SK-N-SH (cell line): ENCODE results near the gene CAPN3. TPM values are rescaled to one million over a fixed set of nuclear protein-coding genes. Genes with fewer than 3 reads are reported as not detected.

ENCODE experiments used
- CTCF ChIA-PET: fragments of 300-600, 350-600 bp; formaldehyde crosslinking; extraction: SDS; loops from one replicate; lab custom pipeline; 2021; lab: Yijun Ruan, JAX
- POLR2A ChIA-PET: fragments of 350-600 bp; sonication (Branson Sonifier 250); formaldehyde crosslinking; extraction: SDS; loops from one replicate; lab custom pipeline; 2020; ENCODE audit warnings: antibody characterized with exemption, inconsistent platforms; lab: Yijun Ruan, JAX
- DNase-seq: peaks from one replicate; pipeline ENCODE4 v3.0.0; 2012
- H2AFZ ChIP-seq: fragments of 200-600 bp; sonication (generic); 2 replicates; pipeline ENCODE4 v1.8.1; 2016; ENCODE audit warnings: antibody characterized with exemption, mild to moderate bottlenecking, low read depth
- H3F3A ChIP-seq: fragments of 200-600 bp; sonication (generic); replicated peaks from 2 replicates; pipeline ENCODE3; 2016; ENCODE audit warnings: antibody characterized with exemption, mild to moderate bottlenecking; ENCODE audit not compliant: insufficient read depth
- H3K27ac ChIP-seq, 2 experiments: fragments of 200-500 bp in 1 of 2; fragments of 200-600 bp in 1 of 2; sonication (Bioruptor generic) in 1 of 2; sonication (generic), shearing (Covaris generic) in 1 of 2; 2 replicates each; pipeline versions ENCODE4 v1.5.1 to v1.6.1; 2014 to 2016; ENCODE audit warnings: low read depth in 2 of 2, inconsistent platforms in 1 of 2, low read length in 1 of 2, mild to moderate bottlenecking in 1 of 2, mixed read lengths in 1 of 2
- H3K27me3 ChIP-seq: fragments of 200-600 bp; sonication (generic), shearing (Covaris generic); 2 replicates; pipeline ENCODE4 v1.6.1; 2016; ENCODE audit warnings: mixed run types; ENCODE audit not compliant: insufficient read depth
- H3K36me3 ChIP-seq, 2 experiments: fragments of 200-500 bp in 1 of 2; fragments of 200-600 bp in 1 of 2; sonication (Bioruptor generic) in 1 of 2; sonication (generic) in 1 of 2; replicated peaks in 1 of 2; 2 replicates each; pipeline versions ENCODE3 to v1.5.1; 2014 to 2016; ENCODE audit warnings: low read length in 1 of 2, mild to moderate bottlenecking in 1 of 2; ENCODE audit not compliant: insufficient read depth in 2 of 2, control insufficient read depth in 1 of 2
- H3K4me1 ChIP-seq, 2 experiments: fragments of 200-500 bp in 1 of 2; fragments of 200-600 bp in 1 of 2; sonication (Bioruptor generic) in 1 of 2; sonication (generic), shearing (Covaris generic) in 1 of 2; 2 replicates each; pipeline versions ENCODE4 v1.5.1 to v1.6.1; 2014 to 2016; ENCODE audit warnings: low read depth in 1 of 2, low read length in 1 of 2, mixed run types in 1 of 2; ENCODE audit not compliant: insufficient read depth in 2 of 2, control insufficient read depth in 1 of 2
- H3K4me2 ChIP-seq: fragments of 200-600 bp; sonication (generic), shearing (Covaris generic); 2 replicates; pipeline ENCODE4 v1.6.1; 2017; ENCODE audit warnings: mixed run types
- H3K4me3 ChIP-seq, 2 experiments: fragments of 200-500 bp in 1 of 2; fragments of 200-600 bp in 1 of 2; sonication (Bioruptor generic) in 1 of 2; sonication (generic), shearing (Covaris generic) in 1 of 2; 2 replicates each; pipeline versions ENCODE4 v1.5.1 to v1.8.1; 2014 to 2016; ENCODE audit warnings: low read depth in 2 of 2, inconsistent platforms in 1 of 2, low read length in 1 of 2, mild to moderate bottlenecking in 1 of 2, mixed read lengths in 1 of 2, moderate library complexity in 1 of 2
- H3K79me2 ChIP-seq: fragments of 200-600 bp; sonication (generic); 2 replicates; pipeline ENCODE4 v1.8.1; 2017; ENCODE audit warnings: mild to moderate bottlenecking; ENCODE audit not compliant: insufficient read depth
- H3K9ac ChIP-seq: fragments of 200-600 bp; sonication (generic); 2 replicates; pipeline ENCODE4 v1.6.1; 2017; ENCODE audit warnings: mixed run types
- H3K9me2 ChIP-seq: fragments of 200-600 bp; sonication (generic); 2 replicates; pipeline ENCODE4 v1.6.1; 2017; ENCODE audit warnings: mixed run types
- H3K9me3 ChIP-seq: fragments of 200-600 bp; sonication (generic); 2 replicates; pipeline ENCODE4 v1.6.1; 2017; ENCODE audit warnings: mixed run types, mild to moderate bottlenecking, moderate library complexity
- H4K20me1 ChIP-seq: fragments of 200-600 bp; sonication (generic); 2 replicates; pipeline ENCODE4 v1.6.1; 2017; ENCODE audit warnings: mild to moderate bottlenecking, mixed run types; ENCODE audit not compliant: insufficient read depth
- CHD2 ChIP-seq: fragments of 150-350 bp; IDR thresholded peaks from 2 replicates; pipeline ENCODE4 v1.6.1; 2018; ENCODE audit warnings: low read length; ENCODE audit not compliant: partially characterized antibody
- ELF1 ChIP-seq: IDR thresholded peaks from 2 replicates; pipeline ENCODE4 v1.4.0; 2012
- EZH2phosphoT487 ChIP-seq: fragments of 200-600 bp; sonication (generic); IDR thresholded peaks from 2 replicates; pipeline ENCODE4 v1.6.1; 2017; ENCODE audit warnings: low read depth, mixed run types, mild to moderate bottlenecking, antibody characterized with exemption, moderate library complexity, borderline replicate concordance
- FOXM1 ChIP-seq: IDR thresholded peaks from 2 replicates; pipeline ENCODE4 v1.4.0; 2012; ENCODE audit warnings: low read depth, mild to moderate bottlenecking
- GABPA ChIP-seq: IDR thresholded peaks from 2 replicates; pipeline ENCODE4 v1.4.0; 2012; ENCODE audit warnings: low read depth, mild to moderate bottlenecking
- JUND ChIP-seq: IDR thresholded peaks from 2 replicates; pipeline ENCODE4 v1.4.0; 2012
- MAX ChIP-seq: IDR thresholded peaks from 2 replicates; pipeline ENCODE4 v1.4.0; 2012; ENCODE audit warnings: low read depth
- MEF2A ChIP-seq: IDR thresholded peaks from 2 replicates; pipeline ENCODE4 v1.4.0; 2012; ENCODE audit warnings: low read depth, borderline replicate concordance
- MXI1 ChIP-seq: IDR thresholded peaks from 2 replicates; pipeline ENCODE4 v1.6.1; 2012; ENCODE audit warnings: mild to moderate bottlenecking, low read depth, low read length, improper control_type of control experiment
- NFIC ChIP-seq: IDR thresholded peaks from 2 replicates; pipeline ENCODE4 v1.4.0; 2012; ENCODE audit warnings: borderline replicate concordance
- PBX3 ChIP-seq: IDR thresholded peaks from 2 replicates; pipeline ENCODE4; 2012
- RAD21 ChIP-seq: IDR thresholded peaks from 2 replicates; pipeline ENCODE4 v1.6.1; 2012; ENCODE audit warnings: mild to moderate bottlenecking, low read length
- RCOR1 ChIP-seq: fragments of 150-350 bp; IDR thresholded peaks from 2 replicates; pipeline ENCODE4 v1.6.1; 2017; ENCODE audit warnings: antibody characterized with exemption, low read length
- RFX5 ChIP-seq: IDR thresholded peaks from 2 replicates; pipeline ENCODE4 v1.6.1; 2012; ENCODE audit warnings: mild to moderate bottlenecking, improper control_type of control experiment, low read length
- SIN3A ChIP-seq: IDR thresholded peaks from 2 replicates; pipeline ENCODE4 v1.6.1; 2012; ENCODE audit warnings: low read depth, mild to moderate bottlenecking, low read length, moderate library complexity, borderline replicate concordance
- SMC3 ChIP-seq: IDR thresholded peaks from 2 replicates; pipeline ENCODE4 v1.6.1; 2012; ENCODE audit warnings: low read depth, low read length, improper control_type of control experiment
- TCF12 ChIP-seq: IDR thresholded peaks from 2 replicates; pipeline ENCODE4 v1.4.0; 2012
- TEAD4 ChIP-seq: IDR thresholded peaks from 2 replicates; pipeline ENCODE4 v1.4.0; 2012; ENCODE audit warnings: mild to moderate bottlenecking, borderline replicate concordance; ENCODE audit not compliant: insufficient read depth
- USF2 ChIP-seq: fragments of 150-350 bp; IDR thresholded peaks from 2 replicates; pipeline ENCODE4 v1.6.1; 2017; ENCODE audit warnings: antibody characterized with exemption, low read length, low read depth, borderline replicate concordance
- YY1 ChIP-seq: IDR thresholded peaks from 2 replicates; pipeline ENCODE4 v1.4.0; 2012; ENCODE audit warnings: low read depth, mild to moderate bottlenecking
- ZBTB33 ChIP-seq: IDR thresholded peaks from 2 replicates; pipeline ENCODE4 v1.4.0; 2012; ENCODE audit warnings: low read depth, borderline replicate concordance
- WGBS: methylation state at CpG from one replicate; pipeline ENCODE4 v1.1.6; 2017; ENCODE audit warnings: low lambda C conversion rate; 5-methylcytosine and 5-hydroxymethylcytosine counted together
- polyA plus RNA-seq, 3 experiments: library from polyadenylated mRNA; depleted of rRNA; stranded (reverse); fragments of >200 nt; gene quantifications; 2 replicates each; pipeline ENCODE4 v1.2.3, GENCODE V29; 2012

CAPN3 gene
- polyA plus RNA-seq, 1 of the 3 experiments (the other 2 are of a cell fraction), result 1.8 TPM

GRCh38 chr15:42313463-42313862 lies 45.8 kb upstream of the CAPN3 start:
- no peaks in the 10 kb centered on the region for H3K79me2 ChIP-seq
- ChIA-PET POLR2A (no interaction called here), CTCF (interaction anchor here (1.7 kb wide), 1 partner anchor 72 kb away, joined by 5 read pairs; no protein-coding TSS in a partner anchor)
- H3K9ac ChIP-seq, result no peak overlapping the region
- H3K36me3 ChIP-seq, result peaks cover 3 to 5% of the 10 kb centered on the region in 2 experiments
- H3K9me2 ChIP-seq, result no peaks in the 10 kb centered on the region
- H3K27me3 ChIP-seq, result no peaks in the 10 kb centered on the region
- DNase-seq, result no peak
- H4K20me1 ChIP-seq, result no peaks in the 10 kb centered on the region
- H3K27ac ChIP-seq, result no peak overlapping the region
- H3K4me1 ChIP-seq, result no peaks in the 10 kb centered on the region
- no peaks in the 10 kb centered on the region for H3F3A ChIP-seq
- no peaks in the 10 kb centered on the region for H3K9me3 ChIP-seq
- TF ChIP-seq TEAD4 (no peak), EZH2phosphoT487 (no peak), RFX5 (no peak), RCOR1 (no peak), TCF12 (no peak), NFIC (no peak), MXI1 (no peak), GABPA (no peak), JUND (no peak), SMC3 (no peak), MEF2A (no peak), MAX (no peak), FOXM1 (no peak), YY1 (no peak), ZBTB33 (no peak), ELF1 (no peak), SIN3A (no peak), PBX3 (no peak)
- H3K4me3 ChIP-seq, result no peak overlapping the region
- H2AFZ ChIP-seq, result no peak overlapping the region
- 36% methylated on average over 2 of the region's 3 CpGs for WGBS
- no peak overlapping the region for H3K4me2 ChIP-seq

GRCh38 chr15:42314818-42315217 lies 44.5 kb upstream of the CAPN3 start:
- no peak overlapping the region for H3K4me3 ChIP-seq
- no peaks in the 10 kb centered on the region for H3K4me1 ChIP-seq
- no peaks in the 10 kb centered on the region for H3F3A ChIP-seq
- H3K9me3 ChIP-seq, result no peaks in the 10 kb centered on the region
- H3K27me3 ChIP-seq, result no peaks in the 10 kb centered on the region
- no peaks in the 10 kb centered on the region for H4K20me1 ChIP-seq
- DNase-seq, result no peak
- 93% methylated on average over 1 of the region's 1 CpG for WGBS
- H3K4me2 ChIP-seq, result no peak overlapping the region
- peaks cover 3 to 5% of the 10 kb centered on the region in 2 experiments for H3K36me3 ChIP-seq
- no peak overlapping the region for H3K9ac ChIP-seq
- H3K79me2 ChIP-seq, result no peaks in the 10 kb centered on the region
- no peak overlapping the region for H2AFZ ChIP-seq
- no peak overlapping the region for H3K27ac ChIP-seq
- ChIA-PET POLR2A (no interaction called here), CTCF (interaction anchor here (1.7 kb wide), 1 partner anchor 71 kb away, joined by 5 read pairs; no protein-coding TSS in a partner anchor)
- no peaks in the 10 kb centered on the region for H3K9me2 ChIP-seq
- TF ChIP-seq MEF2A, result no peak
- TF ChIP-seq MAX, result no peak
- no peak for TF ChIP-seq YY1
- TF ChIP-seq ZBTB33, result no peak
- TF ChIP-seq GABPA, result no peak
- no peak for TF ChIP-seq USF2
- TF ChIP-seq ELF1, result no peak
- TF ChIP-seq PBX3, result no peak
- TF ChIP-seq CHD2, result no peak
- no peak for TF ChIP-seq JUND
- TF ChIP-seq RAD21, result no peak
